HK-2 (cell line): ENCODE results near the gene GNPNAT1.
"Not testable (repeated sequence)": the region's sequence is repeated elsewhere in the genome, so short reads cannot be mapped to it uniquely, and the experiment has no call there.

Experiments used
- DNase-seq: peaks from one replicate; pipeline ENCODE4 v3.0.0-alpha.2; 2018; ENCODE audit not compliant: unreplicated experiment

The GNPNAT1 gene

GRCh38 chr14:52729585-52729924, 61.9 kb downstream of the GNPNAT1 start:
- no peak for DNase-seq

GRCh38 chr14:52729035-52729434, 62.4 kb downstream of the GNPNAT1 start:
- not testable (repeated sequence) for DNase-seq

- DNase-seq: not testable (repeated sequence)
Observed at GRCh38 chr14:52727509-52727908, 63.9 kb downstream of the GNPNAT1 start.
